ENCODE data around the gene HSPA5.

HSPA5 gene

GRCh38 chr9:125189011-125189360 lies 52.2 kb downstream of the HSPA5 start:
- H3K4me3 ChIP-seq (ENCODE audit: low read length) = peak overlapping the region; percentile 94
- no peak for TF ChIP-seq ZNF274 (IDR thresholded peaks at IDR 0.05; ENCODE audit: low read depth, low read length)
